HepG2 (cell line): Measurements from ENCODE around the gene RDH12. TPM values are rescaled to one million over a fixed set of nuclear protein-coding genes. Genes with fewer than 3 reads are reported as not detected.
A peak's percentile ranks its signal among the peaks of the same experiment; 100 is the strongest.

Experiments used
- AGO2 ChIP-seq: fragments of 200-400 bp; formaldehyde crosslinking; optimal IDR thresholded peaks from 2 replicates; pipeline ENCODE3; 2017; ENCODE audit warnings: mild to moderate bottlenecking, low read depth, low read length, moderate library complexity
- ATF7 ChIP-seq, 2 experiments: fragments of 450-650 bp in 1 of 2; sonication (generic) in 1 of 2; formaldehyde crosslinking in 1 of 2; IDR thresholded peaks; 2 replicates each; pipeline versions ENCODE4 v1.4.0 to v1.6.1; 2016 to 2020; ENCODE audit warnings: antibody characterized with exemption in 1 of 2, mild to moderate bottlenecking in 1 of 2, missing genetic modification reagents in 1 of 2
- DBP ChIP-seq: sonication (generic); formaldehyde crosslinking; IDR thresholded peaks from 2 replicates; pipeline ENCODE4 v1.4.0; 2020; ENCODE audit warnings: missing genetic modification reagents; ENCODE audit errors: not compliant biosample characterization
- EEA1 ChIP-seq: sonication (generic); formaldehyde crosslinking; IDR thresholded peaks from 2 replicates; pipeline ENCODE4 v1.5.1; 2020; ENCODE audit warnings: mild to moderate bottlenecking, missing genetic modification reagents, borderline replicate concordance
- IKZF4 ChIP-seq: sonication (generic); formaldehyde crosslinking; IDR thresholded peaks from 2 replicates; pipeline ENCODE4 v1.5.1; 2020; ENCODE audit warnings: borderline replicate concordance, mild to moderate bottlenecking, low read depth, missing genetic modification reagents; ENCODE audit errors: not compliant biosample characterization
- KAT8 ChIP-seq: IDR thresholded peaks from 2 replicates; pipeline ENCODE4 v1.6.1; 2016; ENCODE audit warnings: missing genetic modification reagents, missing compliant biosample characterization
- LCORL ChIP-seq, 2 experiments: fragments of 450-650 bp in 1 of 2; sonication (generic) in 1 of 2; formaldehyde crosslinking in 1 of 2; IDR thresholded peaks; 2 replicates each; pipeline versions ENCODE4 v1.5.0 to v1.6.1; 2017 to 2020; ENCODE audit warnings: antibody characterized with exemption in 1 of 2, missing genetic modification reagents in 1 of 2
- LRRFIP1 ChIP-seq: sonication (generic); formaldehyde crosslinking; conservative IDR thresholded peaks from 2 replicates; pipeline ENCODE4 v1.4.0; 2020; ENCODE audit warnings: missing genetic modification reagents
- MIER3 ChIP-seq: IDR thresholded peaks from 2 replicates; pipeline ENCODE4 v1.6.1; 2016; ENCODE audit warnings: missing compliant biosample characterization, borderline replicate concordance
- POLR2A ChIP-seq, 2 experiments: IDR thresholded peaks; 2 replicates each; pipeline ENCODE4 v1.6.1; 2011; ENCODE audit warnings: low read depth in 2 of 2, low read length in 2 of 2, mild to moderate bottlenecking in 1 of 2, moderate library complexity in 1 of 2; ENCODE audit not compliant: insufficient read depth in 1 of 2
- RFXAP ChIP-seq: sonication (generic); formaldehyde crosslinking; IDR thresholded peaks from 2 replicates; pipeline ENCODE4 v1.4.0; 2020; ENCODE audit warnings: missing genetic modification reagents, borderline replicate concordance
- SIN3B ChIP-seq: fragments of 150-350 bp; IDR thresholded peaks from 2 replicates; pipeline ENCODE4 v1.6.1; 2014; ENCODE audit warnings: low read length
- YEATS2 ChIP-seq: sonication (generic); formaldehyde crosslinking; IDR thresholded peaks from 2 replicates; pipeline ENCODE4 v1.4.0; 2020; ENCODE audit warnings: missing genetic modification reagents, borderline replicate concordance
- ZBTB49 ChIP-seq: sonication (generic); formaldehyde crosslinking; IDR thresholded peaks from 2 replicates; pipeline ENCODE4 v1.4.0; 2020; ENCODE audit warnings: missing genetic modification reagents, borderline replicate concordance
- ZFY ChIP-seq: sonication (generic); formaldehyde crosslinking; IDR thresholded peaks from 2 replicates; pipeline ENCODE4 v1.4.0; 2020; ENCODE audit warnings: missing genetic modification reagents
- ZNF143 ChIP-seq: sonication (generic); formaldehyde crosslinking; IDR thresholded peaks from 2 replicates; pipeline ENCODE4 v1.4.0; 2020; ENCODE audit warnings: missing genetic modification reagents
- ZNF160 ChIP-seq: sonication (generic); formaldehyde crosslinking; IDR thresholded peaks from 2 replicates; pipeline ENCODE4 v1.8.0; 2022; ENCODE audit warnings: mild to moderate bottlenecking, inconsistent platforms, missing genetic modification reagents
- ZNF180 ChIP-seq: sonication (generic); formaldehyde crosslinking; IDR thresholded peaks from 2 replicates; pipeline ENCODE4 v1.4.0; 2020; ENCODE audit warnings: low read depth, missing genetic modification reagents, borderline replicate concordance
- ZZZ3 ChIP-seq: sonication (generic); formaldehyde crosslinking; IDR thresholded peaks from 2 replicates; pipeline ENCODE4 v1.4.0; 2020; ENCODE audit warnings: missing genetic modification reagents, mild to moderate bottlenecking, borderline replicate concordance
- polyA plus RNA-seq, 8 experiments: library from polyadenylated mRNA; depleted of rRNA in 3 of 8; stranded (reverse) in 7 of 8; unstranded in 1 of 8; fragments of >200 nt; fragmentation: Illumina TruSeq in 4 of 8; extraction: Trizol in 4 of 8; gene quantifications; 2 replicates each; pipeline versions ENCODE4 v1.2.1 to v1.2.3, GENCODE V29; 2011 to 2016; ENCODE audit warnings: low read depth in 4 of 8, missing spikeins in 1 of 8, mixed read lengths in 1 of 8; ENCODE audit not compliant: insufficient read depth in 1 of 8
- total RNA-seq, 5 experiments: library from RNA; depleted of rRNA; stranded (reverse); fragments of >200 nt; fragmentation: Illumina TruSeq; extraction: Trizol; gene quantifications; 2 replicates each; pipeline ENCODE4 v1.2.3, GENCODE V29; 2016; ENCODE audit warnings: low read depth in 1 of 5
- TF ChIP-seq, protein P1 (sequence below): sonication (generic); formaldehyde crosslinking; IDR thresholded peaks from 2 replicates; pipeline ENCODE4 v1.4.0; 2020; ENCODE audit warnings: missing genetic modification reagents
- TF ChIP-seq, protein P2 (sequence below): sonication (generic); formaldehyde crosslinking; IDR thresholded peaks from 2 replicates; pipeline ENCODE4 v1.5.0; 2020; ENCODE audit warnings: missing genetic modification reagents

The RDH12 gene
- total and polyA plus RNA-seq, 2 of the 13 experiments (the other 11 are each of a cell fraction or from before 2014, with no cell fraction given) = 1.6 to 2.1 TPM

GRCh38 chr14:67695394-67695949 is 6.2 kb upstream of the RDH12 start, which contains the start of gene RDH11 (continued):
- TF ChIP-seq RFXAP (CRISPR knock-in tag) (no peak), EEA1 (CRISPR knock-in tag) (no peak), POLR2A (IDR thresholded peaks at IDR 0.05; ENCODE audit: insufficient read depth in 1 of 2, low read depth in 2 of 2, low read length in 2 of 2) (peak; percentile 97 to 98), MIER3 (CRISPR knock-in tag) (peak; percentile 67; the same call in 1 of the 2 replicates), LRRFIP1 (CRISPR knock-in tag) (no peak), ATF7 (IDR thresholded peaks at IDR 0.05) (no peak), ATF7 (CRISPR knock-in tag; IDR thresholded peaks at IDR 0.05) (no peak), IKZF4 (CRISPR knock-in tag) (no peak), AGO2 (no peak), YEATS2 (CRISPR knock-in tag) (peak; percentile 63; the same call in 1 of the 2 replicates), ZNF160 (no peak), ZZZ3 (CRISPR knock-in tag) (no peak), ZNF143 (CRISPR knock-in tag) (peak; percentile 93), ZNF180 (CRISPR knock-in tag) (no peak), SIN3B (no peak), ZFY (CRISPR knock-in tag) (peak; percentile 44), ZBTB49 (CRISPR knock-in tag) (no peak), DBP (no peak), KAT8 (CRISPR knock-in tag) (peak; percentile 75; the same call in 1 of the 2 replicates), LCORL (IDR thresholded peaks at IDR 0.05) (no peak), LCORL (CRISPR knock-in tag; IDR thresholded peaks at IDR 0.05) (peak; percentile 59; the same call in 1 of the 2 replicates)
- TF ChIP-seq, protein P1, sequence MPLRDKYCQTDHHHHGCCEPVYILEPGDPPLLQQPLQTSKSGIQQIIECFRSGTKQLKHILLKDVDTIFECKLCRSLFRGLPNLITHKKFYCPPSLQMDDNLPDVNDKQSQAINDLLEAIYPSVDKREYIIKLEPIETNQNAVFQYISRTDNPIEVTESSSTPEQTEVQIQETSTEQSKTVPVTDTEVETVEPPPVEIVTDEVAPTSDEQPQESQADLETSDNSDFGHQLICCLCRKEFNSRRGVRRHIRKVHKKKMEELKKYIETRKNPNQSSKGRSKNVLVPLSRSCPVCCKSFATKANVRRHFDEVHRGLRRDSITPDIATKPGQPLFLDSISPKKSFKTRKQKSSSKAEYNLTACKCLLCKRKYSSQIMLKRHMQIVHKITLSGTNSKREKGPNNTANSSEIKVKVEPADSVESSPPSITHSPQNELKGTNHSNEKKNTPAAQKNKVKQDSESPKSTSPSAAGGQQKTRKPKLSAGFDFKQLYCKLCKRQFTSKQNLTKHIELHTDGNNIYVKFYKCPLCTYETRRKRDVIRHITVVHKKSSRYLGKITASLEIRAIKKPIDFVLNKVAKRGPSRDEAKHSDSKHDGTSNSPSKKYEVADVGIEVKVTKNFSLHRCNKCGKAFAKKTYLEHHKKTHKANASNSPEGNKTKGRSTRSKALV (CRISPR knock-in tag) = no peak
- TF ChIP-seq, protein P2, sequence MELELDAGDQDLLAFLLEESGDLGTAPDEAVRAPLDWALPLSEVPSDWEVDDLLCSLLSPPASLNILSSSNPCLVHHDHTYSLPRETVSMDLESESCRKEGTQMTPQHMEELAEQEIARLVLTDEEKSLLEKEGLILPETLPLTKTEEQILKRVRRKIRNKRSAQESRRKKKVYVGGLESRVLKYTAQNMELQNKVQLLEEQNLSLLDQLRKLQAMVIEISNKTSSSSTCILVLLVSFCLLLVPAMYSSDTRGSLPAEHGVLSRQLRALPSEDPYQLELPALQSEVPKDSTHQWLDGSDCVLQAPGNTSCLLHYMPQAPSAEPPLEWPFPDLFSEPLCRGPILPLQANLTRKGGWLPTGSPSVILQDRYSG = no peak
